Left renal cortex interstitium (tissue), 4 donors: Measurements from ENCODE around the gene ZNF511. TPM values are rescaled to one million over a fixed set of nuclear protein-coding genes. Genes with fewer than 3 reads are reported as not detected.

ENCODE experiments used
- polyA plus RNA-seq, 4 donors: library from polyadenylated mRNA; unstranded; fragments of 120-200 nt; gene quantifications; one replicate each; pipeline ENCODE4 v1.2.1, GENCODE V29; 2013; ENCODE audit not compliant: insufficient read length in 4 of 4

ZNF511 gene
- polyA plus RNA-seq, 4 donors = 32.0 to 53.7 (median 38.7) TPM

Other genes with a start within 250 kb of the ZNF511 start
- 1 to 10 TPM; 1.4 to 1.6 (median 1.6) TPM for gene ADGRA1, start 221.0 kb upstream of the ZNF511 start, polyA plus RNA-seq
- 10 to 100 TPM in 2 of 4 donors, 1 to 10 TPM in 2; 4.5 to 11.4 (median 8.2) TPM for gene KNDC1, start 148.7 kb upstream of the ZNF511 start, polyA plus RNA-seq
- under 1 TPM in 1 of 4 donors, not detected in 3; 0.09 TPM for gene UTF1, start 78.7 kb upstream of the ZNF511 start, polyA plus RNA-seq
- gene VENTX, start 71.1 kb upstream of the ZNF511 start, polyA plus RNA-seq = under 1 TPM; 0.08 to 0.24 (median 0.15) TPM
- gene ADAM8, start 32.0 kb upstream of the ZNF511 start, polyA plus RNA-seq = 1 to 10 TPM; 1.3 to 4.1 (median 2.6) TPM
- 10 to 100 TPM; 62.0 to 77.6 (median 70.2) TPM for gene TUBGCP2, start within 50 bp of the ZNF511 start, polyA plus RNA-seq
- under 1 TPM in 2 of 4 donors, not detected in 2; 0.31 to 0.73 TPM for gene CALY, start 28.0 kb downstream of the ZNF511 start, polyA plus RNA-seq
- gene PRAP1, start 38.5 kb downstream of the ZNF511 start, polyA plus RNA-seq = 1 to 10 TPM; 2.9 to 6.8 (median 5.8) TPM
- gene FUOM, start 49.1 kb downstream of the ZNF511 start, polyA plus RNA-seq = 10 to 100 TPM; 17.8 to 29.0 (median 21.9) TPM
- 100 to 1,000 TPM; 134 to 143 (median 138) TPM for gene ECHS1, start 64.4 kb downstream of the ZNF511 start, polyA plus RNA-seq
- gene PAOX, start 70.3 kb downstream of the ZNF511 start, polyA plus RNA-seq = 1 to 10 TPM; 6.2 to 10.0 (median 6.4) TPM
- 100 to 1,000 TPM in 1 of 4 donors, 10 to 100 TPM in 3; 60.3 to 104 (median 81.0) TPM for gene MTG1, start 85.2 kb downstream of the ZNF511 start, polyA plus RNA-seq
- gene SPRN, start 115.7 kb downstream of the ZNF511 start, polyA plus RNA-seq = 1 to 10 TPM; 3.4 to 7.5 (median 5.3) TPM
- 1 to 10 TPM in 3 of 4 donors, under 1 TPM in 1; 0.42 to 4.3 (median 2.4) TPM for gene SCART1, start 145.0 kb downstream of the ZNF511 start, polyA plus RNA-seq
- gene CYP2E1, start 218.4 kb downstream of the ZNF511 start, polyA plus RNA-seq = 1 to 10 TPM in 2 of 4 donors, under 1 TPM in 2; 0.47 to 2.9 (median 1.6) TPM